Panc1 (cell line): Measurements from ENCODE around the gene PIGK. TPM values are rescaled to one million over a fixed set of nuclear protein-coding genes. Genes with fewer than 3 reads are reported as not detected.

ENCODE experiments used
- ATAC-seq: fragments of 200-7000 bp; cut with Tn5 transposase; 2 replicates; pipeline ENCODE4 v1.9.1; 2020; ENCODE audit warnings: mild to moderate bottlenecking, moderate library complexity
- BruUV-seq: library from RNA; stranded (reverse); fragments of 400-500 nt; replicated peaks from 2 replicates; lab custom pipeline; 2021; lab: Mats Ljungman, UMichigan
- CTCF ChIA-PET: fragments of 300-600 bp; sonication (Branson Sonifier 250); formaldehyde crosslinking; loops from one replicate; lab custom pipeline; 2022; ENCODE audit warnings: antibody characterized with exemption; lab: Charles Lee
- POLR2A ChIA-PET: fragments of 300-600 bp; sonication (Branson Sonifier 250); formaldehyde crosslinking; loops from one replicate; lab custom pipeline; 2022; ENCODE audit warnings: antibody characterized with exemption; lab: Charles Lee
- DNase-seq: peaks from one replicate; pipeline ENCODE4 v3.0.0-alpha.2; 2010; ENCODE audit warnings: low read depth, low spot score
- H3K27ac ChIP-seq: 2 replicates; pipeline ENCODE4 v1.5.1; 2011; ENCODE audit warnings: mild to moderate bottlenecking, low read length, inconsistent platforms
- H3K27me3 ChIP-seq: fragments of 200-500 bp; sonication (Bioruptor generic); 2 replicates; pipeline ENCODE4 v1.6.0; 2014; ENCODE audit warnings: low read length, inconsistent platforms; ENCODE audit not compliant: control insufficient read depth, insufficient read depth
- H3K36me3 ChIP-seq: fragments of 200-500 bp; sonication (Bioruptor generic); 2 replicates; pipeline ENCODE4 v1.5.1; 2014; ENCODE audit warnings: inconsistent platforms, mild to moderate bottlenecking, low read length, moderate library complexity; ENCODE audit not compliant: control insufficient read depth, insufficient read depth
- H3K4me1 ChIP-seq: 2 replicates; pipeline ENCODE4 v1.5.1; 2011; ENCODE audit warnings: inconsistent platforms, mild to moderate bottlenecking, low read length, moderate library complexity; ENCODE audit not compliant: control insufficient read depth, insufficient read depth
- H3K4me3 ChIP-seq, 2 experiments: 2 replicates each; pipeline ENCODE4 v1.5.1; 2011 to 2012; ENCODE audit warnings: low read depth in 2 of 2, low read length in 2 of 2, mild to moderate bottlenecking in 2 of 2, inconsistent platforms in 1 of 2, moderate library complexity in 1 of 2
- H3K9me3 ChIP-seq: fragments of 200-500 bp; sonication (Bioruptor generic); 2 replicates; pipeline ENCODE4 v1.5.1; 2014; ENCODE audit warnings: low read depth, mild to moderate bottlenecking, inconsistent platforms, low read length, moderate library complexity; ENCODE audit not compliant: control insufficient read depth, insufficient read depth
- POLR2AphosphoS5 ChIP-seq: IDR thresholded peaks from 2 replicates; pipeline ENCODE4 v1.6.1; 2012; ENCODE audit warnings: mild to moderate bottlenecking, low read depth, low read length, moderate library complexity
- SIN3A ChIP-seq: IDR thresholded peaks from 2 replicates; pipeline ENCODE4 v1.6.1; 2012; ENCODE audit warnings: low read depth, mild to moderate bottlenecking, low read length, moderate library complexity, borderline replicate concordance; ENCODE audit not compliant: insufficient read depth
- TCF7L2 ChIP-seq: IDR thresholded peaks from 2 replicates; pipeline ENCODE4 v1.6.1; 2011; ENCODE audit warnings: mild to moderate bottlenecking, low read depth, low read length, inconsistent platforms
- in situ Hi-C: cut with HindIII; loops from 2 replicates; pipeline ENCODE4 v1.10.0; 2016; ENCODE audit warnings: low sequenced_read_pairs, low pct_unique_long_range_greater_than_20kb
- intact Hi-C: fragments of 100-400 bp; cut with micrococcal nuclease; formaldehyde crosslinking; loops from one replicate; pipeline ENCODE4 v1.10.0; 2022; ENCODE audit not compliant: unreplicated experiment
- total RNA-seq: library from RNA; stranded (reverse); gene quantifications from one replicate; pipeline ENCODE4 v1.2.1, GENCODE V29; 2021; ENCODE audit not compliant: unreplicated experiment
- TF ChIP-seq, protein P1 (sequence below): fragments of 450-650 bp; IDR thresholded peaks from 2 replicates; pipeline ENCODE4 v1.5.1; 2017; ENCODE audit warnings: mild to moderate bottlenecking
- TF ChIP-seq, protein P2 (sequence below), 2 experiments: IDR thresholded peaks; 2 replicates each; pipeline ENCODE4 v1.6.1; 2011 to 2012; ENCODE audit warnings: low read depth in 2 of 2, control low read depth in 1 of 2, low read length in 1 of 2, mild to moderate bottlenecking in 1 of 2, moderate library complexity in 1 of 2; ENCODE audit not compliant: insufficient read depth in 1 of 2

The PIGK gene
- total RNA-seq, 1 experiment from 2014 or later: 26.8 TPM

DNA sequence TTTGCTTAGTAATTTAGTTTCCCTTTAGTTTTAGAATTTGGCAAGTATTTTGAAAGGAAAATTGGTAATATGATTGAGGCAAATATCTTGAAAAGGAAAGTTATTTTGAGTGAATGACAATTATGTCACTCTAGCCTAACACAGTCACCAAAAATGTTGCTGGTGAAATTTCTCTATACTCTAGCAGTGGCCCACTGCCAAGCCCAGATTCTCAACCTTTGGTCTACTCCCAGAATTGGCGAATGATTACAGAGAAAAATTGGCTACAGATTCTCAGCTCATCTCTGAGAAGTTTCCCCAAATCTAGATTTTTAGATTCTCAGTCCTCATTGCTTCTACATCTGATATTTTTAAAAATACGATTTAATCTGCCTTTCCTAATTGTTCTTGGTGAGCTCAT, 84.9 kb downstream of the PIGK start:
- POLR2A ChIA-PET: no interaction called here
- intact Hi-C loops: no loop called here
- in situ Hi-C loops: no loop called here
- no TSS peak for BruUV-seq
- Histone ChIP-seq H3K27ac (no peak overlapping the region), H3K4me1 (no peaks in the 10 kb centered on the region), H3K27me3 (no peaks in the 10 kb centered on the region), H3K9me3 (no peaks in the 10 kb centered on the region), H3K36me3 (no peaks in the 10 kb centered on the region), H3K4me3 (no peak overlapping the region)
- CTCF ChIA-PET: no interaction called here
- ATAC-seq (no peak), DNase-seq (no peak)
- TF ChIP-seq, protein P1, sequence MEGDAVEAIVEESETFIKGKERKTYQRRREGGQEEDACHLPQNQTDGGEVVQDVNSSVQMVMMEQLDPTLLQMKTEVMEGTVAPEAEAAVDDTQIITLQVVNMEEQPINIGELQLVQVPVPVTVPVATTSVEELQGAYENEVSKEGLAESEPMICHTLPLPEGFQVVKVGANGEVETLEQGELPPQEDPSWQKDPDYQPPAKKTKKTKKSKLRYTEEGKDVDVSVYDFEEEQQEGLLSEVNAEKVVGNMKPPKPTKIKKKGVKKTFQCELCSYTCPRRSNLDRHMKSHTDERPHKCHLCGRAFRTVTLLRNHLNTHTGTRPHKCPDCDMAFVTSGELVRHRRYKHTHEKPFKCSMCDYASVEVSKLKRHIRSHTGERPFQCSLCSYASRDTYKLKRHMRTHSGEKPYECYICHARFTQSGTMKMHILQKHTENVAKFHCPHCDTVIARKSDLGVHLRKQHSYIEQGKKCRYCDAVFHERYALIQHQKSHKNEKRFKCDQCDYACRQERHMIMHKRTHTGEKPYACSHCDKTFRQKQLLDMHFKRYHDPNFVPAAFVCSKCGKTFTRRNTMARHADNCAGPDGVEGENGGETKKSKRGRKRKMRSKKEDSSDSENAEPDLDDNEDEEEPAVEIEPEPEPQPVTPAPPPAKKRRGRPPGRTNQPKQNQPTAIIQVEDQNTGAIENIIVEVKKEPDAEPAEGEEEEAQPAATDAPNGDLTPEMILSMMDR: no peak

DNA sequence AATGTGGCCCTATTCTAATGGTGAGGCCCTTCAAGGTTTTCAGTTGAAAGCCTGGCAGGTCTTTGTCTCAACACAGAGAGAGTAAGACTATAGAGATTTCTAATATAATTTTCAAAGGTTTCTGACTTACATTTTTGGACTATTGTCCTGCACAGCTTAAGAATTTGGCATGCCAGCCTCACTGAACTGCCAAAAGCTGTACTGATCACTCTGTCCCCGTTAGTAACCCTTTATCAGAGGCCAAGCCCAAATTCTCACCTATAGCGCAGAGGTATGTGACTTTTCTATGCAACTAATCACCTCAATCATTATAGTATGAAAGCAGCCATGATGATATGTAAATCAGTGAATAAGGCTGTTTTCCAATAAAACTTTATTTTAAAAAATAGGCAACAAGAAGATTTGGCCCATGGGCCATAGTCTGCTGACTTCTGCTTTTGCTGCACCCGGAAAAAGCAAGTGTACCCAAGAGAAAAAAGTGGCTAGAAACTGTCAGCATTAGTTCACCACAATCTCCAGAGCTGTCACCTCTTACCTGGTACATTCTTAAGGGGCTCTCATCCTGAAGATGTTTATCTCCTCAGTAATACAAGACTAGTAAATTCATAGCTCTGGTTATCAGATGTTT, 85.4 kb downstream of the PIGK start:
- ATAC-seq (no peak), DNase-seq (no peak)
- no peak for TF ChIP-seq POLR2AphosphoS5
- Histone ChIP-seq H3K27me3 (no peaks in the 10 kb centered on the region), H3K36me3 (no peaks in the 10 kb centered on the region), H3K27ac (no peak overlapping the region), H3K4me3 (no peak overlapping the region), H3K4me1 (no peaks in the 10 kb centered on the region), H3K9me3 (no peaks in the 10 kb centered on the region)
- BruUV-seq: no TSS peak
- intact Hi-C loops: no loop called here
- POLR2A ChIA-PET: no interaction called here
- CTCF ChIA-PET: no interaction called here
- in situ Hi-C loops: no loop called here

DNA sequence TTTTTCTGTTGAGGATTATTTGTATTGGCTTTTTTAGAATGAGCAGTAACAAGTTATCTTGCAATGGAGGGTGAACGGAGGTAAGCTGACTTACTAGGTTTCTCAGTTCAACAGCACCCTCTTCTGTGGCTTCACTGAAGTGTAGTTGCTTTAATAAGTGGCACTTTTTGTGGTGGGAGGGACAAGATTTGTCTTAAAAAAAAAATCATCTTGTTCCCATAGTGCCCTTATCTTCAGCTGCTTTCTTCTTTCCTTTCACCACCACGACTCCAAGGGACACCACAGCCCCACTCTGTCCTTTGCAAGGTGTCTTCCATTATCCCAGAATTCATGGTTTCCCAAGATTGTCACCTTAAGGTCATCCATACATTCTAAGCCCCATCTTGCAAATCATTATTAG, 92.9 kb downstream of the PIGK start:
- no peak overlapping the region for H3K27ac ChIP-seq
- ATAC-seq: 0 out of 2 replicates have a peak, but pooled peaks have one; percentile 68
- in situ Hi-C loops (no loop called here), intact Hi-C loops (loop anchor here (5.0 to 10.0 kb wide), 3 partner anchors 222 to 974 kb away; no protein-coding TSS in a partner anchor)
- H3K36me3 ChIP-seq: no peaks in the 10 kb centered on the region
- DNase-seq: peak; percentile 47
- no peaks in the 10 kb centered on the region for H3K9me3 ChIP-seq
- BruUV-seq: no TSS peak
- CTCF ChIA-PET: no interaction called here
- TF ChIP-seq SIN3A (no peak), TCF7L2 (no peak)
- TF ChIP-seq, protein P1: peak; percentile 65
- TF ChIP-seq, protein P2, sequence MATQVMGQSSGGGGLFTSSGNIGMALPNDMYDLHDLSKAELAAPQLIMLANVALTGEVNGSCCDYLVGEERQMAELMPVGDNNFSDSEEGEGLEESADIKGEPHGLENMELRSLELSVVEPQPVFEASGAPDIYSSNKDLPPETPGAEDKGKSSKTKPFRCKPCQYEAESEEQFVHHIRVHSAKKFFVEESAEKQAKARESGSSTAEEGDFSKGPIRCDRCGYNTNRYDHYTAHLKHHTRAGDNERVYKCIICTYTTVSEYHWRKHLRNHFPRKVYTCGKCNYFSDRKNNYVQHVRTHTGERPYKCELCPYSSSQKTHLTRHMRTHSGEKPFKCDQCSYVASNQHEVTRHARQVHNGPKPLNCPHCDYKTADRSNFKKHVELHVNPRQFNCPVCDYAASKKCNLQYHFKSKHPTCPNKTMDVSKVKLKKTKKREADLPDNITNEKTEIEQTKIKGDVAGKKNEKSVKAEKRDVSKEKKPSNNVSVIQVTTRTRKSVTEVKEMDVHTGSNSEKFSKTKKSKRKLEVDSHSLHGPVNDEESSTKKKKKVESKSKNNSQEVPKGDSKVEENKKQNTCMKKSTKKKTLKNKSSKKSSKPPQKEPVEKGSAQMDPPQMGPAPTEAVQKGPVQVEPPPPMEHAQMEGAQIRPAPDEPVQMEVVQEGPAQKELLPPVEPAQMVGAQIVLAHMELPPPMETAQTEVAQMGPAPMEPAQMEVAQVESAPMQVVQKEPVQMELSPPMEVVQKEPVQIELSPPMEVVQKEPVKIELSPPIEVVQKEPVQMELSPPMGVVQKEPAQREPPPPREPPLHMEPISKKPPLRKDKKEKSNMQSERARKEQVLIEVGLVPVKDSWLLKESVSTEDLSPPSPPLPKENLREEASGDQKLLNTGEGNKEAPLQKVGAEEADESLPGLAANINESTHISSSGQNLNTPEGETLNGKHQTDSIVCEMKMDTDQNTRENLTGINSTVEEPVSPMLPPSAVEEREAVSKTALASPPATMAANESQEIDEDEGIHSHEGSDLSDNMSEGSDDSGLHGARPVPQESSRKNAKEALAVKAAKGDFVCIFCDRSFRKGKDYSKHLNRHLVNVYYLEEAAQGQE (IDR thresholded peaks at IDR 0.05; ENCODE audit: insufficient read depth in 1 of 2, low read depth in 2 of 2, low read length in 1 of 2): no peak
- no peaks in the 10 kb centered on the region for H3K4me1 ChIP-seq
- POLR2A ChIA-PET: no interaction called here
- no peak overlapping the region for H3K4me3 ChIP-seq
- no peaks in the 10 kb centered on the region for H3K27me3 ChIP-seq
